GM23248 (cell line): ENCODE measurements around the gene PTGES2.

ENCODE experiments used
- EZH2 ChIP-seq: fragments of 200-600 bp; sonication (generic); IDR thresholded peaks from 2 replicates; pipeline ENCODE4 v1.6.1; 2018; ENCODE audit warnings: antibody characterized with exemption, mild to moderate bottlenecking; ENCODE audit not compliant: insufficient read depth, poor library complexity, severe bottlenecking
- EZH2phosphoT487 ChIP-seq: fragments of 200-600 bp; sonication (generic); IDR thresholded peaks from 2 replicates; pipeline ENCODE4 v1.6.1; 2018; ENCODE audit warnings: antibody characterized with exemption, moderate library complexity, mild to moderate bottlenecking, low read depth; ENCODE audit not compliant: insufficient read depth

GRCh38 chr9:128139621-128140020 is 12.1 kb upstream of the PTGES2 start:
- no peak for TF ChIP-seq EZH2
- no peak for TF ChIP-seq EZH2phosphoT487
